ENCODE data around the gene CFAP73.

- TF ChIP-seq, protein P1, sequence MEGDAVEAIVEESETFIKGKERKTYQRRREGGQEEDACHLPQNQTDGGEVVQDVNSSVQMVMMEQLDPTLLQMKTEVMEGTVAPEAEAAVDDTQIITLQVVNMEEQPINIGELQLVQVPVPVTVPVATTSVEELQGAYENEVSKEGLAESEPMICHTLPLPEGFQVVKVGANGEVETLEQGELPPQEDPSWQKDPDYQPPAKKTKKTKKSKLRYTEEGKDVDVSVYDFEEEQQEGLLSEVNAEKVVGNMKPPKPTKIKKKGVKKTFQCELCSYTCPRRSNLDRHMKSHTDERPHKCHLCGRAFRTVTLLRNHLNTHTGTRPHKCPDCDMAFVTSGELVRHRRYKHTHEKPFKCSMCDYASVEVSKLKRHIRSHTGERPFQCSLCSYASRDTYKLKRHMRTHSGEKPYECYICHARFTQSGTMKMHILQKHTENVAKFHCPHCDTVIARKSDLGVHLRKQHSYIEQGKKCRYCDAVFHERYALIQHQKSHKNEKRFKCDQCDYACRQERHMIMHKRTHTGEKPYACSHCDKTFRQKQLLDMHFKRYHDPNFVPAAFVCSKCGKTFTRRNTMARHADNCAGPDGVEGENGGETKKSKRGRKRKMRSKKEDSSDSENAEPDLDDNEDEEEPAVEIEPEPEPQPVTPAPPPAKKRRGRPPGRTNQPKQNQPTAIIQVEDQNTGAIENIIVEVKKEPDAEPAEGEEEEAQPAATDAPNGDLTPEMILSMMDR (IDR thresholded peaks at IDR 0.05; ENCODE audit: control extremely low read depth in 1 of 3, insufficient read depth in 1 of 3, low read depth in 1 of 3, low read length in 3 of 3), result no peak
- TF ChIP-seq ATF3 (IDR thresholded peaks at IDR 0.05; ENCODE audit: insufficient read depth, low read depth, low read length) (no peak), BCL11A (IDR thresholded peaks at IDR 0.05; ENCODE audit: low read depth in 2 of 2, low read length in 2 of 2) (no peak), ATF2 (IDR thresholded peaks at IDR 0.05; ENCODE audit: low read length) (no peak), CBX8 (IDR thresholded peaks at IDR 0.05; ENCODE audit: borderline replicate concordance, low read depth, low read length) (no peak), TEAD4 (IDR thresholded peaks at IDR 0.05; ENCODE audit: low read depth, low read length) (no peak), EZH2 (IDR thresholded peaks at IDR 0.05; ENCODE audit: low read depth, low read length, severe bottlenecking) (no peak), RAD21 (IDR thresholded peaks at IDR 0.05 in 1 of 2, conservative IDR thresholded peaks at IDR 0.05 in 1 of 2; ENCODE audit: low read depth in 2 of 2, low read length in 2 of 2) (no peak), POLR2A (IDR thresholded peaks at IDR 0.05; ENCODE audit: control extremely low read depth in 1 of 2, low read depth in 2 of 2, low read length in 2 of 2) (no peak), TBP (IDR thresholded peaks at IDR 0.05; ENCODE audit: low read depth, low read length) (no peak), ZNF274 (IDR thresholded peaks at IDR 0.05; ENCODE audit: borderline replicate concordance, extremely low read depth, low read length) (no peak), POLR2AphosphoS5 (IDR thresholded peaks at IDR 0.05; ENCODE audit: low read depth, low read length) (no peak), EGR1 (IDR thresholded peaks at IDR 0.05; ENCODE audit: borderline replicate concordance, low read depth, low read length) (no peak), KDM1A (IDR thresholded peaks at IDR 0.05; ENCODE audit: borderline replicate concordance, low read length) (no peak)
These were observed 37.3 kb upstream of the CFAP73 start for GRCh38 chr12:113112043-113112899.

Measured in H1 (cell line).